A673 (cell line): ENCODE data around the gene OR6P1.

Source experiments
- EZH2 ChIP-seq: fragments of 200-600 bp; sonication (generic); IDR thresholded peaks from 2 replicates; pipeline ENCODE4 v1.6.1; 2017; ENCODE audit warnings: borderline replicate concordance, low read depth, mild to moderate bottlenecking, mixed read lengths, antibody characterized with exemption, low read length; ENCODE audit not compliant: poor library complexity, severe bottlenecking
- TF ChIP-seq, protein P1 (sequence below): fragments of 300-800, 200-600 bp; sonication (generic); conservative IDR thresholded peaks from 2 replicates; pipeline ENCODE4 v1.5.1; 2017; ENCODE audit warnings: low read depth, mild to moderate bottlenecking, antibody characterized with exemption, low read length, moderate library complexity, mixed read lengths

DNA sequence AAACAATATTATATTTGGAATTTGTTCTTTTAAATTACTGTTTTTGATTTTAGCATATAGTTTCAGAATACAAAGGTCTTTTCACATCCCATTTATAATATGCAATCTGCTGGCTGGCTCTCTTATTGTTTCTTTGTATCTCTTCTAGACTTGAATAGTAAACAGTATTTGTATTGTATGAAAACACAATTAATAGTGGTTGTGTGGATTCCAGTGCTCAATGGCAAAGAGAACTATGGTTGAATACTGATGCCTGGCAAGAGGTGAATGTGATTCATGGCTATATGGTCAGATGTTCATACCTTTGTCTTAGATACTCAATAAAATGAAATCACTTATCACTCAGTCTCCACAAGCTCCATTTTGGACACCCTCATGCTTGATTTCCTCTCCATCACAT, 53.4 kb downstream of the OR6P1 start:
- TF ChIP-seq EZH2 = no peak
- TF ChIP-seq, protein P1, sequence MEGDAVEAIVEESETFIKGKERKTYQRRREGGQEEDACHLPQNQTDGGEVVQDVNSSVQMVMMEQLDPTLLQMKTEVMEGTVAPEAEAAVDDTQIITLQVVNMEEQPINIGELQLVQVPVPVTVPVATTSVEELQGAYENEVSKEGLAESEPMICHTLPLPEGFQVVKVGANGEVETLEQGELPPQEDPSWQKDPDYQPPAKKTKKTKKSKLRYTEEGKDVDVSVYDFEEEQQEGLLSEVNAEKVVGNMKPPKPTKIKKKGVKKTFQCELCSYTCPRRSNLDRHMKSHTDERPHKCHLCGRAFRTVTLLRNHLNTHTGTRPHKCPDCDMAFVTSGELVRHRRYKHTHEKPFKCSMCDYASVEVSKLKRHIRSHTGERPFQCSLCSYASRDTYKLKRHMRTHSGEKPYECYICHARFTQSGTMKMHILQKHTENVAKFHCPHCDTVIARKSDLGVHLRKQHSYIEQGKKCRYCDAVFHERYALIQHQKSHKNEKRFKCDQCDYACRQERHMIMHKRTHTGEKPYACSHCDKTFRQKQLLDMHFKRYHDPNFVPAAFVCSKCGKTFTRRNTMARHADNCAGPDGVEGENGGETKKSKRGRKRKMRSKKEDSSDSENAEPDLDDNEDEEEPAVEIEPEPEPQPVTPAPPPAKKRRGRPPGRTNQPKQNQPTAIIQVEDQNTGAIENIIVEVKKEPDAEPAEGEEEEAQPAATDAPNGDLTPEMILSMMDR = no peak
